Retinal pigment epithelial cell (primary cell): ENCODE data around the gene INPP5F.

Experiments
- DNase-seq: peaks from one replicate; pipeline ENCODE4 v3.0.0-alpha.2; 2010; ENCODE audit warnings: low read depth
- H3K4me3 ChIP-seq: 2 replicates; pipeline ENCODE4 v1.5.1; 2011; ENCODE audit warnings: mild to moderate bottlenecking, low read length, control low read depth, moderate library complexity
- CTCF ChIP-seq: conservative IDR thresholded peaks from 2 replicates; pipeline ENCODE4 v1.5.1; 2011; ENCODE audit warnings: low read depth, low read length, control low read depth, inconsistent platforms

Gene INPP5F

GRCh38 chr10:119858063-119858462 is 132.2 kb downstream of the INPP5F start:
- H3K4me3 ChIP-seq = no peak overlapping the region
- no peak for DNase-seq
- TF ChIP-seq CTCF = no peak

- TF ChIP-seq CTCF = peak; percentile 43
- DNase-seq = no peak
- no peak overlapping the region for H3K4me3 ChIP-seq
Measured at GRCh38 chr10:119859420-119860258, 133.8 kb downstream of the INPP5F start.

- no peak for DNase-seq
- no peak overlapping the region for H3K4me3 ChIP-seq
- TF ChIP-seq CTCF = no peak
Measured at GRCh38 chr10:119860866-119861607, 135.2 kb downstream of the INPP5F start.

- TF ChIP-seq CTCF = no peak
- H3K4me3 ChIP-seq = no peak overlapping the region
- no peak for DNase-seq
Measured at GRCh38 chr10:119862524-119862923, 136.7 kb downstream of the INPP5F start.

GRCh38 chr10:119863951-119864565 is 138.2 kb downstream of the INPP5F start:
- TF ChIP-seq CTCF = no peak
- no peak overlapping the region for H3K4me3 ChIP-seq
- no peak for DNase-seq

- no peak overlapping the region for H3K4me3 ChIP-seq
- no peak for TF ChIP-seq CTCF
- no peak for DNase-seq
Measured at GRCh38 chr10:119865699-119866240, 139.9 kb downstream of the INPP5F start.
